PC-3 (cell line): ENCODE measurements around the gene C10orf95.

Experiments used
- EZH2 ChIP-seq: fragments of 300-600 bp; sonication (generic); IDR thresholded peaks from one replicate; pipeline ENCODE4 v1.6.1; 2017; ENCODE audit warnings: antibody characterized with exemption, mild to moderate bottlenecking, low read length; ENCODE audit not compliant: unreplicated experiment
- TF ChIP-seq, protein P1 (sequence below): fragments of 300-600 bp; sonication (generic); conservative IDR thresholded peaks from 2 replicates; pipeline ENCODE4 v1.5.1; 2017; ENCODE audit warnings: antibody characterized with exemption, low read depth, mild to moderate bottlenecking, low read length

- TF ChIP-seq, protein P1, sequence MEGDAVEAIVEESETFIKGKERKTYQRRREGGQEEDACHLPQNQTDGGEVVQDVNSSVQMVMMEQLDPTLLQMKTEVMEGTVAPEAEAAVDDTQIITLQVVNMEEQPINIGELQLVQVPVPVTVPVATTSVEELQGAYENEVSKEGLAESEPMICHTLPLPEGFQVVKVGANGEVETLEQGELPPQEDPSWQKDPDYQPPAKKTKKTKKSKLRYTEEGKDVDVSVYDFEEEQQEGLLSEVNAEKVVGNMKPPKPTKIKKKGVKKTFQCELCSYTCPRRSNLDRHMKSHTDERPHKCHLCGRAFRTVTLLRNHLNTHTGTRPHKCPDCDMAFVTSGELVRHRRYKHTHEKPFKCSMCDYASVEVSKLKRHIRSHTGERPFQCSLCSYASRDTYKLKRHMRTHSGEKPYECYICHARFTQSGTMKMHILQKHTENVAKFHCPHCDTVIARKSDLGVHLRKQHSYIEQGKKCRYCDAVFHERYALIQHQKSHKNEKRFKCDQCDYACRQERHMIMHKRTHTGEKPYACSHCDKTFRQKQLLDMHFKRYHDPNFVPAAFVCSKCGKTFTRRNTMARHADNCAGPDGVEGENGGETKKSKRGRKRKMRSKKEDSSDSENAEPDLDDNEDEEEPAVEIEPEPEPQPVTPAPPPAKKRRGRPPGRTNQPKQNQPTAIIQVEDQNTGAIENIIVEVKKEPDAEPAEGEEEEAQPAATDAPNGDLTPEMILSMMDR, result no peak
- no peak for TF ChIP-seq EZH2
Observed at GRCh38 chr10:102457591-102458150, 6.3 kb upstream of the C10orf95 start.
